DMS153 treated with DMSO at 0.1 percent for 48 hours (cell line): ENCODE measurements around the gene SLC27A2.
"Not testable (repeated sequence)": the region's sequence is repeated elsewhere in the genome, so short reads cannot be mapped to it uniquely, and the experiment has no call there.

Experiments used
- DNase-seq: peaks from one replicate; lab custom pipeline; 2025; ENCODE audit not compliant: unreplicated experiment; lab: John Stamatoyannopoulos, UW

SLC27A2 gene

GRCh38 chr15:50162969-50163718 lies 18.9 kb upstream of the SLC27A2 start:
- DNase-seq: no peak

DNA sequence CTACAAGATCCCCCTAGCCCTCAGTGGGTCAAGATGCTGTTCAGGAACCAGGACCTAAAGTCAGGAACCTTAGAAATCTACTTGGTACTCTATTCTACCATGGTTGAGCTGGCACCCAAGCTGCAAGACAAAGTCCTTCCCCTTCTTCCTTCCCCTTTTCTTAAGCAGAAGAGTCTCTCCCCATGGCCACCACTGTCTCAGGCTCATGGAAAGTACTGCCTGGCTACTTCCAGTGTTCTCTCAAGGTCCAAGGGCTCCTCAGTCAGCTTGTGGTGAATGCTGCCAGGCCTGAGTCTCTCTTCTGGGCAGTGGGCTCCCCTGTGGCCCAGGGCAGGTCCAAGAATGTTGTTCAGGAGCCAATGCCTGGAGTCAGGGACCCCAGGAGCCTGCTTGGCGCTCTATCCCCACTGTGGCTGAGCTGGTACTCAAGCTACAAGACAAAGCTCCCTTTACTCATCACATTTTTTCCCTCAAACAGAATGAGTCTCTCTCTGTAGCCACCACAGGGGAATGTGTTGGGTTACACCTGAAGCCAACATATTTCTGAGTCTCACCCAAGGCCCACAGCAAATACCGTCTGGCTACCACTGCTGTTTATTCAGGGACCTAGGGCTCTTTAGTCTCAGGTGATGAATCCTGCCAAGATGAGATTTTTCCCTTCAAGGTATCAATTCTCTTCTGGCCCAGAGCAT lies 18.1 kb upstream of the SLC27A2 start:
- DNase-seq: no peak

- no peak for DNase-seq
Measured at GRCh38 chr15:50164458-50164857, 17.5 kb upstream of the SLC27A2 start.

DNA sequence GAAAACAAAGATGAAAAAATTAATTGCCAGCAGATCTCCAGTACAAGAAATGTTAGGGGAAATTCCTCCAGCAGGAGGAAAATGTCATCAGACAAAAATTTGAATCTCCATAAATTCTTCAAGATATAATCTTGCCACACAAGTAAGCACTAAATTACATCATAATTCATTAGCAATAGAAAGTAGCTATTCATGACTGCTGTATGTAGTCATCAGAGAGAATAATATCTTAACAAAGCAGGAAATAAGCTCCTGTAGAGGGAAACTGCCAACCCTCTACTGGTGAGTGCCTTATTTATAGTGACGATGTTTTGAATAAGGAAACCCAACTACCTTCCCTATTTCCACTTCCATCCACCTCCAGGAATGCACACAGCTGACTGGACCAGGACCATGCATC lies 15.8 kb upstream of the SLC27A2 start:
- no peak for DNase-seq

GRCh38 chr15:50167110-50167509 lies 14.9 kb upstream of the SLC27A2 start:
- no peak for DNase-seq

- DNase-seq: no peak
Measured at GRCh38 chr15:50168379-50168778, 13.6 kb upstream of the SLC27A2 start.

- no peak for DNase-seq
Measured at GRCh38 chr15:50168783-50169411, 13.1 kb upstream of the SLC27A2 start.

DNA sequence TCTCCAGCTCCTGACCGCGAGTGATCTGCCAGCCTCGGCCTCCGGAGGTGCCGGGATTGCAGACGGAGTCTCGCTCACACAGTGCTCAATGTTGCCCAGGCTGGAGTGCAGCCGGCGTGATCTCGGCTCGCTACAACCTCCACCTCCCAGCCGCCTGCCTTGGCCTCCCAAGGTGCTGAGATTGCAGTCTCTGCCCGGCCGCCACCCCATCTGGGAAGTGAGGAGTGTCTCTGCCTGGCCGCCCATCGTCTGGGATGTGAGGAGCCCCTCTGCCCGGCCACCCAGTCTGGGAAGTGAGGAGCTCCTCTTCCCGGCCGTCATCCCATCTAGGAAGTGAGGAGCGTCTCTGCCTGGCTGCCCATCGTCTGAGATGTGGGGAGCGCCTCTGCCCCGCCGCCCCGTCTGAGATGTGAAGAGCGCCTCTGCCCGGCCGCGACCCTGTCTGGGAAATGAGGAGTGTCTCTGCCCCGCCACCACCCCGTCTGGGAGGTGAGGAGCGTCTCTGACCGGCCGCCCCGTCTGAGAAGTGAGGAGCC lies 9.6 kb upstream of the SLC27A2 start:
- not testable (repeated sequence) for DNase-seq

GRCh38 chr15:50176869-50177268 lies 5.1 kb upstream of the SLC27A2 start:
- no peak for DNase-seq

- no peak for DNase-seq
Measured at GRCh38 chr15:50180091-50180490, 1.9 kb upstream of the SLC27A2 start.

- DNase-seq: no peak
Measured at GRCh38 chr15:50180582-50180981, 1.4 kb upstream of the SLC27A2 start.

GRCh38 chr15:50181201-50181968 lies 611 bp upstream of the SLC27A2 start:
- DNase-seq: no peak

DNA sequence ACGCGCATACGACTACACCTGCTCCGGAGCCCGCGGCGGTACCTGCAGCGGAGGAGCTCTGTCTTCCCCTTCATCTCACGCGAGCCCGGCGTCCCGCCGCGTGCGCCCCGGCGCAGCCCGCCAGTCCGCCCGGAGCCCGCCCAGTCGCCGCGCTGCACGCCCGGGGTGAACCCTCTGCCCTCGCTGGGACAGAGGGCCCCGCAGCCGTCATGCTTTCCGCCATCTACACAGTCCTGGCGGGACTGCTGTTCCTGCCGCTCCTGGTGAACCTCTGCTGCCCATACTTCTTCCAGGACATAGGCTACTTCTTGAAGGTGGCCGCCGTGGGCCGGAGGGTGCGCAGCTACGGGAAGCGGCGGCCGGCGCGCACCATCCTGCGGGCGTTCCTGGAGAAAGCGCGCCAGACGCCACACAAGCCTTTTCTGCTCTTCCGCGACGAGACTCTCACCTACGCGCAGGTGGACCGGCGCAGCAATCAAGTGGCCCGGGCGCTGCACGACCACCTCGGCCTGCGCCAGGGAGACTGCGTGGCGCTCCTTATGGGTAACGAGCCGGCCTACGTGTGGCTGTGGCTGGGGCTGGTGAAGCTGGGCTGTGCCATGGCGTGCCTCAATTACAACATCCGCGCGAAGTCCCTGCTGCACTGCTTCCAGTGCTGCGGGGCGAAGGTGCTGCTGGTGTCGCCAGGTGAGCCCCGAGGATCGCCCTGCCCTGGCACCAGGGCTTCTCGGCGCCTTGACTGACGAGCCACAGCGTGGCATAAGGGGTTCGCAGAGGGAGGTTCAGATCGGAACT lies 420 bp downstream of the SLC27A2 start:
- DNase-seq: no peak

- DNase-seq: no peak
Measured at GRCh38 chr15:50183112-50183794, 1.3 kb downstream of the SLC27A2 start.

GRCh38 chr15:50184863-50185504 lies 3.0 kb downstream of the SLC27A2 start:
- no peak for DNase-seq

GRCh38 chr15:50186090-50186489 lies 4.1 kb downstream of the SLC27A2 start:
- DNase-seq: no peak

- DNase-seq: no peak
Measured at GRCh38 chr15:50186752-50187151, 4.8 kb downstream of the SLC27A2 start.

DNA sequence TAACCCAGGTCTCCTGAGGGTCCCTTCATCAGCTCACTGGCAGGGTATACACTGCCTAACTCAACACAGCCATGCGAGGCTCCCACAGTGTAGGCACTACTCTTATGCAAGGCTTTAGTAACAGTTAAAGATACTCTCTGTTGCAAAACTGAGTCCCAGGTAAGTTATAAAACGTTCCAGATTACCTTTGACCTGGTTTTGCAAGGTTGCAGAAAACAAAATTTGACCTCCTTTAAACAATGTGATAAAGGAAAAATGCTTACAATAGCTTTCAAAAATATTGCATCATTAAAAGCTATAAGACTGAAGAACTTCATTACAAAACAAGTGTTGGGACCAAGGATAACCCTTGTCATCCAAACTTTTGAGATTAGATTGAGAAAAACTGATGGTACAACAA lies 5.5 kb downstream of the SLC27A2 start:
- DNase-seq: no peak

DNA sequence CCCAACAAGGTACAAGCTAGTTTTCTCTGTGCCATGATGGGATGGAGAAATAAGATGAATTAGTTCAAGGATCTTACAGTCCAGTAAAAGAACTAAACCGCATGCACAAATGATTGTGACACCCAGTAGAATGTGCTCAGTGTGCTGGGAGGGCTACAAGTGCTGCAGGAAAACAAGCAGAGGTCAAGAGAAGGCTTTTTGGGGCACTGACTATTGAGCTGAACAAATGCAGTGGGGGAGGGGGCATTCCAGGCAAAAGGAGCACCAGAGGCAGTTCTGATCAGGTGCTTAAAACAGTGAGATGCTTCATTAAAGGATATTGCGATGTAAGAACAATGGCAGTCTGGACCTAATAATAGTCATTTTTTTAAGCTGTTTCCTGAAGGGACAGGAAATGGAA lies 6.0 kb downstream of the SLC27A2 start:
- DNase-seq: no peak
